SK-N-MC (cell line): ENCODE data around the gene USB1.

ENCODE experiments used
- DNase-seq: peaks from one replicate; pipeline ENCODE4 v3.0.0-alpha.2; 2011; ENCODE audit warnings: low read depth, low spot score
- H3K27ac ChIP-seq: fragments of 200-600 bp; sonication (generic); 2 replicates; pipeline ENCODE4 v1.5.1; 2016; ENCODE audit warnings: mixed run types
- H3K36me3 ChIP-seq: fragments of 200-600 bp; sonication (generic); 2 replicates; pipeline ENCODE4 v1.6.1; 2017; ENCODE audit warnings: antibody characterized with exemption, low read length, mixed read lengths; ENCODE audit not compliant: insufficient read depth
- H3K4me3 ChIP-seq: fragments of 200-600 bp; sonication (generic); 2 replicates; pipeline ENCODE4 v1.5.1; 2016
- H3K9ac ChIP-seq: fragments of 200-600 bp; sonication (generic); 2 replicates; pipeline ENCODE4 v1.8.0; 2017; ENCODE audit warnings: mixed run types, mixed read lengths; ENCODE audit not compliant: insufficient read length
- H3K9me3 ChIP-seq: fragments of 200-600 bp; sonication (generic); 2 replicates; pipeline ENCODE4 v1.6.1; 2017; ENCODE audit warnings: low read depth, mild to moderate bottlenecking, antibody characterized with exemption, low read length, moderate library complexity, mixed read lengths
- EZH2 ChIP-seq: fragments of 200-600 bp; sonication (generic); IDR thresholded peaks from one replicate; pipeline ENCODE4 v1.6.1; 2017; ENCODE audit warnings: antibody characterized with exemption
- FOXP2 ChIP-seq: optimal IDR thresholded peaks from 2 replicates; pipeline ENCODE3; 2011; ENCODE audit warnings: mild to moderate bottlenecking, moderate library complexity; ENCODE audit not compliant: insufficient read depth; ENCODE audit errors: extremely low read length, control extremely low read depth
- POLR2AphosphoS5 ChIP-seq: IDR thresholded peaks from 2 replicates; pipeline ENCODE4 v1.6.1; 2012; ENCODE audit warnings: mild to moderate bottlenecking, low read depth, low read length, borderline replicate concordance

Gene USB1

DNA sequence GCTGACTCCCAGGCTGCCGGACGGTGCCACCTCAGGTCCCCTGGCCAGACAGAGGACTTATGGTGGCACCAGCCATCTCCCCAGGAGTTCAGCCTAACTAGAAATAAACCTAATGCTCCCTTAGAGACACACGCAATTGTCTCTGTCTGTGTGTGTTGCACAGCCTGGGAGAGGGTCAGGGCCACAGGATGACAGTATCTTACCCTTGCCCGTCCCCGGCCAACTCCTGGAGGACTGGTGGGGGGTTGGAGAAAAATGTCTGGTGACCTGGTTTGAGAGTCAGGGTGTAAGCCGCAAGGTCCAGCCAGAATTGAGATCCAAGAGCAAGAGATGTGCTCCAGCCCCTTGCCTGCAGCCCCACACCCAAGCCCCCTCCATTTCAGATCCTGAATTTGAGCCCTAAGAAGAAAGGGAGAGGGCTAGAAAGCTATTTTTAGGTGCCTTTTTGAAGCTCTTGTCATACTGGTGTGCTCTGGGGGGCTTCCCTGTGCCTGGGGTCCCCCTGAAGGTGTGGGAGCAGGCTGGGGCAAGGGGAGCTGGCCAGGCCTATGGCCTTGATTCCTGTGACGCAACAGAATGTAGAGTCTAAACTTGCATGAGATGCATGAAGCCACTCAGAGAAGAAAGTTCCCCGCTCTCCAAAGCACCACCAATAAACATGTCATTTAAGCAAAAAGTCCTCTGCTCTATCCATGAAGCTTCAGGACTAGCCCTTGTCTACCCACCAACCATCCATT is 13.6 kb upstream of the USB1 start:
- Histone ChIP-seq H3K36me3 (no peaks in the 10 kb centered on the region), H3K9me3 (no peaks in the 10 kb centered on the region), H3K9ac (no peak overlapping the region), H3K27ac (no peak overlapping the region), H3K4me3 (no peak overlapping the region)
- no peak for TF ChIP-seq POLR2AphosphoS5
- no peak for TF ChIP-seq EZH2
- DNase-seq: no peak

- Histone ChIP-seq H3K9me3 (no peaks in the 10 kb centered on the region), H3K36me3 (no peaks in the 10 kb centered on the region), H3K4me3 (no peak overlapping the region), H3K27ac (no peak overlapping the region), H3K9ac (no peak overlapping the region)
- DNase-seq: no peak
- TF ChIP-seq POLR2AphosphoS5 (no peak), EZH2 (no peak), FOXP2 (no peak)
Measured at GRCh38 chr16:57988929-57989328, 12.3 kb upstream of the USB1 start.

DNA sequence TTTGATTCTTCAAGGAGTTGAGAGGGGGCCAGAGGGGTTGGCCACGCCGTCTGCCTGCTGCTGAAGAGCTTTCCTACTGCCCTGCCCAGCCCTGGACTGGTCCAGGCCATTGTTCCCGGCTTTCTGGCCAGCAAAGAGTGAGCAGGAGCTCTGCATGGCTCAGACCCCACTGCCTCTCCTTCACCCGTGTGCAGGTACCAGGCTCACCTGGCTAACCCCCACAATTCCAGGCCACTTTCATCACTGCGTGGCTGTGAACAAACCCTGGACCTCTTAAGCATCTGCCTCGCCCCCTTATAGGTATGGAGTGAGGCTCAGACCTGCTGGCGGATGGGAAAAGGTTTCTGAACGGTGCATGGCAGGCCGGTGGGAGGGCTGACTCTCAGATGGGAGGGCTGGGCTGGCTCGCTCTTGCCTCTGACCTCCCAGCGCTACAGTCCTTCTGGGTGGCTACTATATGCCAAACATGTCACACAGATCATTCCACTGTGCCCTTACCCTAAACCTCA is 9.6 kb upstream of the USB1 start:
- TF ChIP-seq POLR2AphosphoS5 (no peak), FOXP2 (no peak), EZH2 (no peak)
- no peak for DNase-seq
- Histone ChIP-seq H3K9ac (no peak overlapping the region), H3K36me3 (no peaks in the 10 kb centered on the region), H3K27ac (no peak overlapping the region), H3K9me3 (no peaks in the 10 kb centered on the region), H3K4me3 (no peak overlapping the region)

GRCh38 chr16:57992084-57992483 is 9.1 kb upstream of the USB1 start:
- TF ChIP-seq POLR2AphosphoS5 (no peak), FOXP2 (no peak), EZH2 (no peak)
- no peak overlapping the region for H3K27ac ChIP-seq

DNA sequence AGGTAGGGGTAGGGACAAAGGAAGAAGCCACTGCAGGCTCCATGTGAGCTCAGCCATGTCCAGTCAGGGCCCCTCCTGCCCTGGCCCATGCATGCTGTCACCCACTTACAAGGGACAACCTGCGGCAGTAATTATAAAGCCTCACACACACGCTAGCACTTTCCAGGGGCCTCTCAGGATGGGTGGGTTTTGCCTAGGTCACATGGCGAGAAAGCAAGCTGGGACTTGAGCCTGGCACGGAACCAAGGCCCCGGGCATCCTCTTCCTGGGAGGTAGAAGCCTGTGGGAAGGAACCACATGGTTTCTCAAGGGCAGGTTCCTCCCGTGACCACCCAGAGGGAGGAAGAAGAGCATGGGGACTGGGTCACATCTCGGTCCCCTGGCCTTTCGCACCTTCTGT is 7.8 kb upstream of the USB1 start:
- H3K9me3 ChIP-seq: no peaks in the 10 kb centered on the region
- TF ChIP-seq POLR2AphosphoS5 (no peak), EZH2 (no peak), FOXP2 (no peak)
- H3K36me3 ChIP-seq: no peaks in the 10 kb centered on the region
- H3K4me3 ChIP-seq: no peak overlapping the region
- H3K9ac ChIP-seq: no peak overlapping the region
- DNase-seq: no peak
- no peak overlapping the region for H3K27ac ChIP-seq

More at GRCh38 chr16:57992084-57992483, 9.1 kb upstream of the USB1 start:
- DNase-seq: no peak
- no peaks in the 10 kb centered on the region for H3K9me3 ChIP-seq
- H3K4me3 ChIP-seq: no peak overlapping the region
- no peak overlapping the region for H3K9ac ChIP-seq
- H3K36me3 ChIP-seq: no peaks in the 10 kb centered on the region

- no peak overlapping the region for H3K4me3 ChIP-seq
- H3K9me3 ChIP-seq: no peaks in the 10 kb centered on the region
- no peak overlapping the region for H3K9ac ChIP-seq
- no peak for DNase-seq
- TF ChIP-seq FOXP2: no peak
- no peak for TF ChIP-seq EZH2
- TF ChIP-seq POLR2AphosphoS5: no peak
- no peak overlapping the region for H3K27ac ChIP-seq
- no peaks in the 10 kb centered on the region for H3K36me3 ChIP-seq
Measured at GRCh38 chr16:57993897-57994296, 7.3 kb upstream of the USB1 start.

DNA sequence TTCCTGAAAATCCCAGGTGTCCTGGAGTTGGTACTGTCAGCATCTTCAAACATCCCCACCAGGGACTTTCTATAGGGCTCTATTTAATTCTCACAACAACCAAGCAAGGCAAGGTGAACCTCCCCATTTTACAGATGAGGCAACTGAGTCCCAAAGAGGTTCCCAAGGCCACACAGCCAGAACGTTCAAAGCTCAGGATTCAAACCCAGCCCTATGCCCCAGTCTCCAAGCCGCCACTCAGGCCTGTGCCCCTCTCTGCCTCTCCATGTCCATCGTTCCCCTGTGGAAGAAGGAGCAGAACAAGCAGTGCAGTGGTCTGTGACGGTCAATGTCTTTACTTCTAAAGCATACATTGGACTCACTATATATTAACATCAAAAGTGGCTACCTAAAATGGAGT is 6.8 kb upstream of the USB1 start:
- Histone ChIP-seq H3K27ac (no peak overlapping the region), H3K9me3 (no peaks in the 10 kb centered on the region)

DNA sequence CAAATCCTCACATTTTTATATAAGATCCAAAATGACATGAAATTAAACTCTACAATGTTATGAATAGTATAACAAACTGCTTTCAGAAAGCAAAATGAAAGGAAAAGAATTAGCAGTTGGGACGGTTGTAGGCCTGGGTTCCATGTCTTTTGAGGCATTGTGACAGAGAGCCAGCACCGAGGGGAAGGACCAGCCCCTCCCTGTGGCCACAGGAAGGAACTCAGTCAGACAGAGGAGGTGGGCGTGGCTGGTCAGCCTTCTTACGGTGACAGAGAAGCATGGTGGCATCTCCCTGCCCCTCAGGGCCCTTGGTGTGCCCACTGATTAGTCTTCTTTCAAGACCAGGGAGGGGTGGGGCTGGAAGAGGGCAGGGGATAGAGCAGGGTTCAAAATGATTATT is 6.4 kb upstream of the USB1 start:
- TF ChIP-seq POLR2AphosphoS5 (no peak), EZH2 (no peak), FOXP2 (no peak)
- no peak overlapping the region for H3K27ac ChIP-seq
- no peak overlapping the region for H3K4me3 ChIP-seq

More for the DNA sequence above, 6.8 kb upstream of the USB1 start:
- H3K9ac ChIP-seq: no peak overlapping the region
- TF ChIP-seq EZH2 (no peak), POLR2AphosphoS5 (no peak), FOXP2 (no peak)
- no peak overlapping the region for H3K4me3 ChIP-seq
- H3K36me3 ChIP-seq: no peaks in the 10 kb centered on the region
- no peak for DNase-seq

More for the DNA sequence above, 6.4 kb upstream of the USB1 start:
- H3K9me3 ChIP-seq: no peaks in the 10 kb centered on the region
- H3K36me3 ChIP-seq: no peaks in the 10 kb centered on the region
- no peak for DNase-seq
- H3K9ac ChIP-seq: no peak overlapping the region
